Hematopoietic multipotent progenitor cell (in vitro differentiated cells): Measurements from ENCODE around the gene GATA5. TPM values are rescaled to one million over a fixed set of nuclear protein-coding genes. Genes with fewer than 3 reads are reported as not detected.
"Not testable (repeated sequence)": the region's sequence is repeated elsewhere in the genome, so short reads cannot be mapped to it uniquely, and the experiment has no call there.

Source experiments
- DNase-seq, 3 donors: peaks; one replicate each; pipeline ENCODE4 v3.0.0-alpha.2; 2011 to 2015; ENCODE audit warnings: low read depth in 2 of 3, low spot score in 2 of 3
- total RNA-seq: library from RNA; depleted of rRNA; stranded (reverse); fragments of >200 nt; gene quantifications from one replicate; pipeline ENCODE4 v1.2.3, GENCODE V29; 2012

Gene GATA5
- total RNA-seq, 1 donor, result under 0.01 TPM

DNA sequence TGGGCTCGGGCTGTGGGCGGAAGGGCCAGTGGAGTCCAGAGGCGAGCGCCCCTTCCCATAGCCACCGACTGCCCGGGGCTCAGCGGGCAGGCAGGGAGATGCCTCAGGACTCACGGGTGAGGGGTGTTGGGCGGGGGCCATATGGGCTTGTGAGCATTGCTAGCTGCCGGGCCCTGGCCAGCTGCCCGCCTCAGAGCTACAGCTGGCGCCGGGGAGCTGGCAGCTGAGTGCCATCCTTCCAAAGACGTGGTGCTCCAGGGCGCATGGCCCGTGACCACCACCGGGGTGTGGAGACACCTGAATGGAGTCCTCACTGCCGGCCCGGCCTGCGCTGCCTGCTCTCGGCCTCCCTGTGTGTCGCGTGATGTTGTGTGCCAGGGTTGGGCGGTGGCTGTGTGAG, 37.9 kb downstream of the GATA5 start:
- no peak for DNase-seq

DNA sequence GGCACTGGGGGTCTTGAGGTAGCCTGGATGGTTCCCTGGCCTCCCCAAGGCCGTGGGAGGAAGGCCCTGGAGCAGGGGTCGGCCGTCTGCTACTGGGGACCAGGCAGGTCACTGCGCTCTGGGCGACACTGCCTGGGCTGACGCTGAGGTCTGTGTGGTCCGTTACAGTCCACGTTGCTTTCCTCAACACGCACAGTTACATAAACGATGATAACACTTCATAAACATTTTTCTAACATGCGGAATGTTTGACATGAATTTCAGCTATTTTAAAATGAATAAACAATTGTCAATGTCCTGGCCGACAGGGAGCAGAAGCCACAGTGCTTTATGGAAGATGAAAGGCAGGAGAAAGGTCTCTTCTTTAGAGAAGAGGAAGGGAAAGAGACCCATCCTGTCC, 38.3 kb downstream of the GATA5 start:
- DNase-seq, result no peak

DNA sequence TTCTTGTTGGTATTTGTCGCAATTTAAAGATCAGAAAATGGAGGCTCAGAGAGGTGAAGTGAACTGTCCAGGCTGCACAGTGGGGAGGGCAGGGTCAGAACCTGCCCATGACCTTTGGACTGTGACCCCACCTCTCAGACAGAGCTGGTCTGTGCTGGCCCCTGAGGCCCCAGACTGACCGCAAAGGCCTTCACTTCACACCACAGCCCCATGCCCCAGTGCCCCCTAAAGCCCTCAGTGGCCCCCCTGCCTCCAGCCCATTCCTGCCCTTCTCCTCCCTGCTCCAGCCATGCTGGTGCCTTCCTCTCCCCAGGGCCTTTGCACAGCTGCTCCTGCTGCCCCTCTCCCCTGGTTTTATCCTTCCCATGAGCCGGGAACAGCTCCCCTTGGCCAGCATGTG, 39.1 kb downstream of the GATA5 start:
- DNase-seq, result no peak

DNA sequence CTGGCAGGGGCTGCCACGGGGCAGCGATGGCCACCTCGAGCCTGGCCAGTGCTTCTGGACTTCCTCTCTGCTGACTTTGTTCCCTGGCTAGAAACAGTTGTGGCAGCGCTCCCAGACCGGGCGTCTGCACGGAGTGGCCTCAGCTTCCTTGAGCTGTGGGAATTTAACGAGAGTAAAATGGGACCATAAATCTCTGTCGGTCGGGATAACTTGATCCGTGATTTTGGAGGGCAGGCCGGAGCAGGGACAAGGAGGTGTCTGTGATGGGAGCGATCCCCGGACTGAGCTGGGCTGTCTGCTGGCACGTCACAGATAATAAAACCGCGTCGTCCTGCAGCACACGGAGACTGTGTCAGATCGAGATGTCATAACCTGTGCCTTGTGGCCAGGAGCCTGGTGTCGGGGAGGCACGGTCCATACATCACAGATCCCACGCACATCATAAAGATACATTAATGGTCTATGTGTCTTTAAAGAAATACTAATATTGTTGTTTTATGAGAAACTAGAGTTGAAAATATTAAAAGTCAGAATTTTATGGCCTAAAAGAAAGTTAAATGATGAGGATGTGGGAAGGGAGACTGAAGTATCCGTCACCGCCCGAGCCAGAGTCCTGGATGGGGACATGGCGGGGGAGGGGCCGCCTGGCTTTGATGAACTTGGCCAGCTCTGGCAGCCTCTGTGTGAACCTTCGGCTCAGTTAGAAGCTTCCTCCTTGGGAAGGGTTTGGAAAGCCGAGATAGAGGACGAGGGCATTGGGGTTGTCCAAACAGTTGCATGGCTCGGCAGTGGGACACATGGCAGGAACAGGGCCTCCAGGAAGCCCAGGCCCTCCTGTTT, 41.9 kb downstream of the GATA5 start:
- DNase-seq, result no peak

DNA sequence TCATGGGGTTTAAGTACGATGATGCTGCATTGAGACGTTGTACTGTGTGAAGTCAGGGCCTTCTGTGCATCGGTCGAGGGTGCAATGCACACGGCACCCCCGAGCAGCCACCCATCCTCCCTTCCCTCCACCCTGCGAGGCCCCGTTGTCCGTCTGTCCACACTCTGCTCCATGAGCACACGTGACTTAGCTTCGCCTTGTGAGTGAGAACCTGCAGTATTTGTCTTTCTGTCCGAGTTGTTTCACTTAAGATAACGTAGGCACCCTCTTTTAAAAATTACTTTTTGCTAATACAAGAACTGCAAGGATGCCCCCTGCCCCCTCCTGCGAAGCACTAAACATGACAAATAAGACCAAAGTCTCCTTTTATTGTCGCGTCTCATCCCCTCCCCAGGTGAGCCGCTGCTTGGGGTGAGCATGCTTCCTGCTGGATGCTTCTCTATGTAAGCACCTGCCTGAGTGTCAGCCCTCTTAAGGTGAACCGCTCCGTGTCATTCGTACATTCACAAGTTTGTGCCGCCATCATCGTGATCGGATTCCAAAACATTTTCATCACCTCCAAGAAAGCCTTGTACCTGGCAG, 44.8 kb downstream of the GATA5 start:
- DNase-seq, result no peak

DNA sequence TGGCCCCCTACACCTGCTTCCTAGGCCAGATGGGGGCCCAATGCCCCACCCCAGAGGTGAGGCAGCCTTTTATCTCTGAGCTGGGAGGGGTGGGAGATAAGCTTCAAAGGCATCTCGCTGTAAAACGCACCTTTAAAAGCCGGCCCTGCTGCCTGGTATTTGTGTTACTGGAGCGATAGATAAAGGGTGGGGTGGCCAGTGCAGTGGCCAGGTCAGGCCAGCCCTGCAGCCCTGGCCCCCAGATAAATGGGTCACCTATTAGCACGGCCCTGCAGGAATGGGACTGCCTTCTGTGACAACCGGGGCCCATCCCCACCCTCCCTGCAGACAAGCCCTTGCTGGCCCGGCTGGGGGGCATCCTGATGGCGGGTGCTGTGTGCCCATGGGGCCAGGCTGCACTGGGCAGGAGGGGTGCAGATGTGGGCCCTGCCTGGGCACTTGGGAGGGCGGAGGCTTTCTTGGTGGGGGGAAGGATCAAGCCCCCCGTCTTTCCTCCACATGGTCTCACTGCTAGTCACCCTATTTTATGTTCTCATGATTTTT, 45.4 kb downstream of the GATA5 start:
- no peak for DNase-seq

DNA sequence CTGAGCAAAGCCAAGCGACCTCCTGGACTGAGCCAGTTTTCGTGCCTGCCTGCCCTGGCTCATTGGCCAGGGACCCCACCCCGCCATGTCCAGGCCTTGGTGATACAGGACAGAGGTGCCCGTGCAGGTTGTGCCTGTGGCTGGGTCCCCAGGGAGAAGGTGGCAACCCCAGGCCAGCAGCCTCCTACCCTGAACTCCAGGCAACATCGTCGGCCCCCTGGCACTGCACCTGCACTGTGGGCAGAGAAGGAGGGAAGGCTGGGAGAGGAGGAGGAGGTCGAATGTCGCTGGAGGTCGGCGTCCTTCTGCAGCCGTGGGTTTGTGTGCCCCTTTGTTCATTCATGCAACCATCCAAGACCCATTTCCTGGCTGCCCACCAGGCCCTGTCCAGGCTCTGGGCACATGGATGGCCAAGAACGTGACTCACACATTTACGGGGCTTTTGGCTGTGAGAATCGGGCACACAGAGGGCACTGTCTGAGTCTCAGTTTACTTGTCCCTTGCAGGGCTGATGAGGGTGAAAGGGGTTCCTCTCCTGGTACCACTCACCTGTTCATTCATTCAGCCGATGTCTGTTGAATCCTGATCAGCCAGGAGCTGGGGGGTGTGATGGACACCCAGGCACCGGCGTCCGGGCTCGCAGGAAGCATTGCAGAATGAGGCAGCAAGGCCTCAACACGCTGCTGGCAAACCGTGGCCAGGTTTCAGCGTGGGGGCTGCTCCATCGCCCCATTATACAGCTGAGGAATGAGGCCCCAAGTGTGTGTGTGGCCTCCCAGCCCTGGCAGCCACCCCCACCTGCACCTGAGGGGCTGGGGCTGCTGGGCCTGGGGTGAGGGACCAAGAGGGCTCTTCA, 46.1 kb downstream of the GATA5 start:
- DNase-seq, result no peak

DNA sequence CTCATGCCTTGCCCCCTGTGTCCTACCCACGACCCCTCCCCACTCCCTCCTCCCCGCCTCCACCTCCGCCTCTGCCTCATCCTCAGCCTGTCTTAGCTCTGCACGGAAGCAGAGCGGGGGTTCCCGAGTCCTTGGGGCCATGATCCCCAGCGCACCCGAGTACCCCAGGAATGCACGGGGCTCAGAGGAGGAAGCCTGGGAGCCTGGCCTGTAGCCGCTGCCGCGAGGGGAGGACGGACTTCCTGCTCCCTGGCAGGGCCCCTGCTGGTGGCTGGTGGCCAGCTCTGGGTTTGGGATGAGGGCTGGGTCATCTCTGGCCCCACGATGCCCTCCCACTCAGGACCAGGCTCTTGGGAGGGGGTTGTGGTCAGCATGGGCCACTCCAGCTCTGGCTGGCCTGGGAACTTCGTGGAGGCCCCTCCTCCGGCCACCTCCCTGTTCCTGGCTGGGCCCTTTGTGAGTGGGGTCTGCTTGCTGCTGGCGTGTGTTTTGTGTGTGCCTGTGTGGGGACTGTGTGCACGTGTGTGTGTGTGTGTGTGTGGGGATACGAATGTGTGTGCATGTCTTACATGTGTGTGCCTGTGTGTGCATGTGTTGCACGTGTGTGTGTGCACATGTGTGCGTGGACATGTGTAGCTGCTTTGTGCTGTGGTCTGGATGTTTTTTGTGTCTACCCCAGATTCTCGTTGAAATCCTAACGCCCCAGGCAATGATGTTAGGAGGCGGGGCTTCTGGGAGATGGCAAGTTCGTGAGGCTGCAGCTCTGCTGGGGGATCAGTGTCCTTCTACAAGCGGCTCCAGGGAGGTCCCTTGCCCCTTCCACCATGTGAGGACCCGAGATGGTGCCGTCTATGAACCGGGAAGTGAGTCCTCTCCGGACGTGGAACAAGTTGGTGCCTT, 47.1 kb downstream of the GATA5 start:
- no peak for DNase-seq

DNA sequence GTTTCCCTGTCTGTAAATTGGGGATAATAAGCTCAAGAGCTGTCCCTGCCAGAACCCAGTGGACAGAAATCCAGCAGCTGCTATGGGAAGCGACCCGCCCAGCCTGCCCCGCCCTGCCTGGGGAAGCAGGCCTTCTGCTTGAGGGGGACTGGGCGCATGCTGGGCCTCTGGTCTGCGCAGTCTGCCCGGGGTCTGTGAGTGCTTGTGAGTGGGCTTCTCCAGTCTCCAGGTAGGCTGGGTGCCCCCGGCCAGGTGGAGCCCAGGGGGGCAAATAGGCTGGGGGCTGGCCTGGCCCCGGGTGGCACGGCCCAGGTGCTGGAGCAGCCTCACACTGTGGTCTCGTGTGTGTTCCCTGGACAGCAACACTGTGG, 47.8 kb downstream of the GATA5 start:
- no peak for DNase-seq

DNA sequence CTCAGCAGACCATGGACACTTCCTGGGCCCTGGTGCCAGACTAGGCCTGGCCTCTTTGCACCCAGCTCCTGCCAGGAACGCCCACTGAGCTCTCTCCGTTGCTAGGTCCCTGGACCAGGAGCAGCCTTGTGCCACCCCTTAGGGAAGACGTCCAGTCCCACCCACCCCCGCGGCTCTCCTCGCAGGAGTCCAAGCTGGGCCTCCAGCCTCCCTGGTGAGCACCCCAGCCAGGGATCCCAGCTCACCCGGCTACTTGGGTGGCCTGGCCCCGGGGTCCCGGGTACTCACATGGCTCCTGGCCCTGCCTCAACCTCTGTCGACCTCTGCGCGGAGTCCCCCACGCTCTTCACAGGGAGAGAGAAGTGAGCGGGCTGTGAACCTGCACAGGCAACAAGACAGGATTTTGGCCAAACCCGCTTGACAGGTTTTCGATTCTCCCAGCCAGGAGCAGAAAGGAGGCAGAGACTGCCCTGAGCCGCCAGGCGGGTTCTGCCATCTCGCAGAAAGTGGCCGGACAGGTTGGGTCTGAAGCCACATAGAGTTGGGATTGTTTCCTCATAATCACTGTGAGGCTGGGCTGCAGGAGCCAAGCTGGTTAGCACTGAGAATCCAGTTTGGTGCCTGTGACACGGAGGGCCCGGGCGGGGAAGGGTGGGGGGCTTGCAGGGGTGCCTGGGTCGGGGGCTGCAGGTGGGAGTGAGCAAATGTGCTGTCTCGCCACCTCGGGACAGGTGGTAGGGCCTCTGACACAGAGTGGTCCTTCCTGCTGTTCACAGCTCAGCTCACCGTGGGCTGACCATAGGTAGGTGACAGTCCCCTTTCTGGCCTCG, 48.4 kb downstream of the GATA5 start, which contains the start of gene RBBP8NL:
Gene RBBP8NL (minus strand): TSS at position 368 of the 830 bp plus-strand sequence. CDS start 7,892 bp downstream, outside the sequence.
- no peak for DNase-seq

DNA sequence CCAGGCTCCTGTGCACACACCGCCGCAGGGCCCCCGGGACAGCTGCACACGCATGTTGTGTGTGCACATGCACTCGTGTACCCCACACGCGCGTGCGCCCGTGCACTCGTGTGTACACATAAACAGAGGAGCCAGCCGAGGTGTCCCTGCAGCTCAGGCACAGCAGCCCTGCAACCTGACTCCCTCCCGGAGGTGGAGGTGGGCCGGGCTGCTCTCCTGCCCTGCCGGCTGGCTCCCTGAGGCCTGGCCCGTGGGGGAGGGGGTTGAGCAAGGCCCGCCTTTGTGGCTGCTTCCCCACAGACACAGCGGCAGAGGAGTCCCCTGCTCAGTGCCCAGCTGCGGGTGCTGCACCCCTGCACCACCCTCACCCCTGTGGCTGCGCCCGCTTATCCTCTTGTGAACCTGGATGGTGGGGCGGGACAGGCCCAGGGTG, 49.1 kb downstream of the GATA5 start:
- no peak for DNase-seq

DNA sequence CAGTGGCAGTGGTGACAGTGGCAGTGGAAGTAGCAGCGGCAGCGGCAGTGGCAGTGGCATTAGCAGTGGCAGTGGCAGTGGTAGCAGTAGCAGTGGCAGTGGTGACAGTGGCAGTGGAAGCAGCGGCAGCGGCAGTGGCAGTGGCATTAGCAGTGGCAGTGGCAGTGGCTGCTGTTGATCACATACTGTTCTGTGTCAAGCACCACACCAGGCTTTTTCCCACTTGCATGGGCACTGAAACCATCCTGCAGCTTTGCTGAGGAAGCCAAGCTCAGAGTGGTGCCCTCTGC, 49.8 kb downstream of the GATA5 start:
- DNase-seq, result not testable (repeated sequence)

DNA sequence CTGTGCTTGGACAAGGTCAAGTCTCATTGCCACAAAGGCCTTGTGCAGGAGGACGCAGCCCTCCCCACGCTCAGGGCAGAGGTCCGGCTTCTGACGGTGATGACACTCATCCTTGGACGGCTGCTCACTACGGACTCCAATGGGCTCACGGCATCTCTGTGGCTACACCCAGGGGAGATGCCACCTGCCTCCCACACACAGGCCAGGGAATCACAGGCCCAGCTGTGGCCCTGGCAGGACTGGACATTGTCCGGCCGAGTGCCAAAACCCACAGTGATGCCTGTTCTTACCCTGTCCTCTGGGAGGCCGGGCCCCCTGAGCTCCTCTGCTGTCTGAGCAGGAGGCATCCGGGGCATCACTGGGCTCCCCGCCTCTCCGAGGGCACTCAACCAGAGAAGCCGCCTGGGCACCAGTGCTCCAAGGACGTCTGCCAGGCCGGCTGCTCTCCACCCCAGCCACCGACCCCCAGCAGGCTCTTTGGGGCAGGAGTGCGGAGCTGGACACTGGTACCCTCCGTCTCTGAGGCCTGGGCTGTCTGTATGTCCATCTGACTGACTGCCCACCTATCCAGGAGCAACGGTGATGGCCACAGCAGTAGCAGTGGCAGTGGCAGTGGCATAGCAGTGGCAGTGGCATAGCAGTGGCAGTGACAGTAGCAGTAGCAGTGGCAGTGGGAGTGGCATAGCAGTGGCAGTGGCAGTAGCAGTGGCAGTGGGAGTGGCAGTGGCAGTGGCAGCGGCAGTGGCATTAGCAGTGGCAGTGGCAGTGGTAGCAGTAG, 50.3 kb downstream of the GATA5 start:
- DNase-seq, result no peak

DNA sequence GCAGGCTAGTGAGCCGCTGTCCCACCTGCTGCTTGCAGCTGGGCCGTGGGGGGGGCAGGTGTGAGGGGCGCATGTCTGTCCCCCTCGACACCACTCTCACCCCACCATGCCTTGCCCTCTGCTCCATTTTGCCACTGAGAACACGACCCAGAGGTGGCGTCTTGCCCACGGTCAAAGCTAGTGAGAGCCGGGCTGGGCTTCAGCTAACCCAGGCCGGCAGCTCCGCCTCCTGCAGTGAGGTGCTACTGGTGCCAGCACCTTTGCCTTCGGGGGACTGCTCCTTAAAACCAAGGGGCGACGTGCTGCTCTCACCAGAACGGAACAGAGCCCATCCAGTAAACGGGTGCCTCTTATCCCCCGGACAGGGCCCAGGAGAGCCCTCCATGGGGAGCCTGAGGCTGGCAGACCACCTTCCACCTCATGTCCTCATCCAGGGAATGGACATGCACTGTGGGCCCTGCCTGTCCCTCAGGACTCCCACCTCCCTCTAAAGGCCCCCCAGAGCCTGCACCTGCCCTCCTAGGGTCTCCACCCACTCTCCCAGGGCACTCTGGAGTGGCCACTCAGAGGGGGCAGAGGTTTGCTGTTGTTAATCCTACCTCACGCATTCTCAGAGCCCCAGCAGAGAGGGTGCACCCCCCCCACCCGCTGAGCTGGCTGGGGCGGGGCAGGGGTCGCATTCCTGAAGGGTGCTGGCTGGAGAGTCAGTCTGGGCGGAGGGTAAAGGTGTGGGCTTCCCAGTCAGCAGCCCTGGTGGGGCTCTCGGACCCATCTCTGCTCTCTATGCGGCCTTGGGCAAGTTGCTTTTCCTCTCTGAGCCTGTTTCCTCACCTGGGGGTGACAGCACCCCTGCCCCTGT, 51.3 kb downstream of the GATA5 start:
- no peak for DNase-seq

DNA sequence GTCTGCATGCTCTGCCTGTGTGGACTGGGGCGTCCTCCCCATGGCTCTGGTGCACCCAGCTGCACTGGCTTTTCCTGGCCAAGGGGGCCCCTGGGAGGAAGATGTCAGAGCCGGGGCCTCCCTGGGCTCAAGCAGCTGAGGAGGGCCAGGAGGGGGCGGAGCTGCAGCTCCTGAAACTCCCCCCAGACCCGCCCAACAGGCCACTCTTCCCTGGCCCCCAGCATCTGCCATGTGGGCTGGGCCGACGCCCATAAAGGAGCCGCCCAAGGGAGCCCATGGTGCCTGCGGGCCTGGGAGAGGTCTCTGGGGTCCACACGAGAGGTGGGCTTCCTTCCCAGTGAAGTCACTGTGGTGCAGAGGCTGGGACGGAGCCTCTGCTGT, 52.5 kb downstream of the GATA5 start:
- no peak for DNase-seq

DNA sequence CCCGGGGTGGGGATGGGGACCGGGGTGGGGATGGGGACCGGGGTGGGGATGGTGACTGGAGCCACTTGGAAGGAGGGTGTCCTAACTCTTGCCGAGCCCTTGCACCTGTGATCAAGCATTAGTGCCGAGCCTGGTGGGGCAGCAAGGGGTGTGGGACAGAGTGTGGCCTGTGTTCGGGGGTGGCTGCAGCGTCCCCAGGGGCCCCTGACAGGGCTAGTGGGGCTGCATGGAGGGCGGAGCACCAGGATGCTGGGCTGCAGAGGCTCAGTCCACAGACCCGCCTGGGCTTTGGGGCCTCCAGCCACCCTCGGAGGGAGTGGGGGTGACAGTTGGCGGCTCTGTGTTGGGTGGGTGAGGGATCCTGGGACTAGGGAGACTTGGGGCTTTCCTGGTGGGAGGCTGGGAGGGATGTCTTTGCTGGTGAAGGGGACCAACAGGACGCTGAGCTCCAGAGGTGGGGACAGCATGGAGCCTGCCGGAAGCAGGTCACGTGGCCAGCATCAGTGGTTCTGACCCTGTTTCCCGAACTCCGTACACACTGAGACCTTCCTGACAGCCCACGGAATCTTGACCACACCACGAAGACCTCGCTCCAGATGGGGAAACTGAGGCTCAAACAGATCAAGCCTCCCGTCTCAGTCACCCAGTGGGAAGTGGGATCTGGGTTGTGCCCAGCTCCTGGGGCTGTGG, 53.0 kb downstream of the GATA5 start:
- no peak for DNase-seq

DNA sequence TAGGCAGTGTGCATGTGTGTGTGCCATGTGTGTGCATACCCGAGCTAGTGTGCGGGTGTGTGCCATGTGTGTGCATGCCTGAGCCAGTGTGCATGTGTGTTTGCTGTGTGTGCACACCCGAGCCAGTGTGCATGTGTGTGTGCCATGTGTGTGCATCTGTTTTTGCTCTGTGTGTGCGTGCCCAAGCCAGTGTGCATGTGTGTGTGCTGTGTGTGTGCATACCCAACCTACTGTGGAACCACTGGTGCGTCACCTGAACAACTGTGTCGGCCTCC, 54.1 kb downstream of the GATA5 start:
- DNase-seq, result no peak
